HG03520 (cell line): Measurements from ENCODE around the gene ETV6.

Experiments used
- ATAC-seq: cut with Tn5 transposase; IDR thresholded peaks from one replicate; pipeline ENCODE4 v1.9.1; 2021; ENCODE audit warnings: mild to moderate bottlenecking, moderate library complexity; ENCODE audit not compliant: unreplicated experiment

ETV6 gene

GRCh38 chr12:11693601-11694000, 44.1 kb downstream of the ETV6 start:
- ATAC-seq: no peak

- no peak for ATAC-seq
Measured at GRCh38 chr12:11694528-11694927, 45.1 kb downstream of the ETV6 start.

- no peak for ATAC-seq
Measured at GRCh38 chr12:11695321-11695720, 45.8 kb downstream of the ETV6 start.

- no peak for ATAC-seq
Measured at GRCh38 chr12:11696084-11696483, 46.6 kb downstream of the ETV6 start.

- ATAC-seq: no peak
Measured at GRCh38 chr12:11697131-11697530, 47.7 kb downstream of the ETV6 start.

- no peak for ATAC-seq
Measured at GRCh38 chr12:11697670-11698387, 48.4 kb downstream of the ETV6 start.

- no peak for ATAC-seq
Measured at GRCh38 chr12:11698729-11699128, 49.3 kb downstream of the ETV6 start.

GRCh38 chr12:11701433-11701832, 52.0 kb downstream of the ETV6 start:
- no peak for ATAC-seq

- ATAC-seq: no peak
Measured at GRCh38 chr12:11702959-11703358, 53.5 kb downstream of the ETV6 start.

GRCh38 chr12:11703378-11703777, 53.9 kb downstream of the ETV6 start:
- ATAC-seq: no peak

- ATAC-seq: no peak
Measured at GRCh38 chr12:11704089-11704488, 54.6 kb downstream of the ETV6 start.

GRCh38 chr12:11705010-11705409, 55.5 kb downstream of the ETV6 start:
- no peak for ATAC-seq

- no peak for ATAC-seq
Measured at GRCh38 chr12:11706509-11707379, 57.3 kb downstream of the ETV6 start.

GRCh38 chr12:11707535-11707934, 58.1 kb downstream of the ETV6 start:
- no peak for ATAC-seq

GRCh38 chr12:11709513-11709912, 60.0 kb downstream of the ETV6 start:
- ATAC-seq: no peak

GRCh38 chr12:11710431-11710830, 61.0 kb downstream of the ETV6 start:
- ATAC-seq: no peak

GRCh38 chr12:11710906-11711305, 61.4 kb downstream of the ETV6 start:
- no peak for ATAC-seq

- no peak for ATAC-seq
Measured at GRCh38 chr12:11711651-11712327, 62.3 kb downstream of the ETV6 start.

GRCh38 chr12:11712491-11712890, 63.0 kb downstream of the ETV6 start:
- ATAC-seq: no peak

GRCh38 chr12:11713202-11713601, 63.7 kb downstream of the ETV6 start:
- no peak for ATAC-seq

- no peak for ATAC-seq
Measured at GRCh38 chr12:11714626-11715025, 65.2 kb downstream of the ETV6 start.

- ATAC-seq: no peak
Measured at GRCh38 chr12:11715621-11716020, 66.1 kb downstream of the ETV6 start.
